Effector memory CD4-positive, alpha-beta T cell (primary cell): Measurements from ENCODE around the gene ITGA1.

Experiments
- DNase-seq, 3 donors: peaks; one replicate each; pipeline ENCODE4 v3.0.0-alpha.2; 2020
- H3K27ac ChIP-seq: 2 replicates; pipeline ENCODE4 v1.7.0; 2013; ENCODE audit warnings: mild to moderate bottlenecking, low read length, moderate library complexity; ENCODE audit not compliant: insufficient read depth, poor library complexity, severe bottlenecking
- H3K27me3 ChIP-seq: replicated peaks from 2 replicates; pipeline ENCODE4 v1.7.0; 2013; ENCODE audit warnings: mild to moderate bottlenecking, low read length; ENCODE audit not compliant: insufficient read depth, control insufficient read depth, poor library complexity, severe bottlenecking
- H3K36me3 ChIP-seq: 2 replicates; pipeline ENCODE4 v1.7.0; 2013; ENCODE audit warnings: mild to moderate bottlenecking, low read length, moderate library complexity; ENCODE audit not compliant: control insufficient read depth, insufficient read depth
- H3K4me1 ChIP-seq: 2 replicates; pipeline ENCODE4 v1.7.0; 2013; ENCODE audit warnings: low read length, mild to moderate bottlenecking; ENCODE audit not compliant: control insufficient read depth, insufficient read depth, poor library complexity, severe bottlenecking
- H3K4me3 ChIP-seq: 2 replicates; pipeline ENCODE4 v1.7.0; 2013; ENCODE audit warnings: low read length, low read depth, mild to moderate bottlenecking; ENCODE audit not compliant: insufficient read depth, poor library complexity, severe bottlenecking
- H3K9me3 ChIP-seq: 2 replicates; pipeline ENCODE4 v1.7.0; 2013; ENCODE audit warnings: mild to moderate bottlenecking, low read length, moderate library complexity; ENCODE audit not compliant: control insufficient read depth

The ITGA1 gene

DNA sequence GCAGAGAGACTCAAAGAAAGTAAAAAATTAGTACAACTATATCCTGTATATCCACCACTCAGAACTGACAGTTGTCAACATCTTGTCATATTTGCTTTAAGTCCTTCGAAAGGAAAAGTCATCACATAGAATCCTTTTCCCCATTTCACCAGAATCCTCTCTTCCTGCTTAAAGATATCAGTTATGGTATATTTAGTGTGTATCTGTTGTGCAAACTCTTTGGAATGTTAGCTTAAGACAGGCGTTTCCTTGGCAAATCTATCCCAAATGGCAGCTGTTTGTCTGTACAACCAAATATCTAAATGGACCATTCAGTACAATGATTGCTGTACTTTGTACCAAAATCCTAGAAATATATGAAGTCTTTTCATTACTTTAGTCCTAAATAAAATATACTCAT, 98.5 kb downstream of the ITGA1 start:
- Histone ChIP-seq H3K36me3 (no peaks in the 10 kb centered on the region), H3K27ac (no peak overlapping the region), H3K9me3 (no peaks in the 10 kb centered on the region), H3K4me3 (no peak overlapping the region), H3K27me3 (no peaks in the 10 kb centered on the region), H3K4me1 (no peaks in the 10 kb centered on the region)
- no peak for DNase-seq

GRCh38 chr5:52887066-52887465, 99.3 kb downstream of the ITGA1 start:
- no peak overlapping the region for H3K27ac ChIP-seq
- no peak overlapping the region for H3K4me3 ChIP-seq
- H3K9me3 ChIP-seq, result no peaks in the 10 kb centered on the region
- no peaks in the 10 kb centered on the region for H3K27me3 ChIP-seq
- no peak for DNase-seq
- H3K36me3 ChIP-seq, result no peaks in the 10 kb centered on the region
- no peaks in the 10 kb centered on the region for H3K4me1 ChIP-seq

- Histone ChIP-seq H3K4me1 (no peaks in the 10 kb centered on the region), H3K36me3 (no peaks in the 10 kb centered on the region), H3K27me3 (no peaks in the 10 kb centered on the region), H3K27ac (no peak overlapping the region), H3K4me3 (no peak overlapping the region), H3K9me3 (no peaks in the 10 kb centered on the region)
- DNase-seq, result no peak
Measured at GRCh38 chr5:52888363-52888762, 100.6 kb downstream of the ITGA1 start.

GRCh38 chr5:52892242-52892878, 104.6 kb downstream of the ITGA1 start:
- Histone ChIP-seq H3K27ac (no peak overlapping the region), H3K36me3 (no peaks in the 10 kb centered on the region), H3K9me3 (no peaks in the 10 kb centered on the region), H3K27me3 (no peaks in the 10 kb centered on the region), H3K4me1 (no peaks in the 10 kb centered on the region), H3K4me3 (no peak overlapping the region)
- DNase-seq, result no peak

- DNase-seq, result no peak
- Histone ChIP-seq H3K4me3 (no peak overlapping the region), H3K4me1 (no peaks in the 10 kb centered on the region), H3K9me3 (no peaks in the 10 kb centered on the region), H3K36me3 (no peaks in the 10 kb centered on the region), H3K27ac (no peak overlapping the region), H3K27me3 (no peaks in the 10 kb centered on the region)
Measured at GRCh38 chr5:52893105-52893504, 105.4 kb downstream of the ITGA1 start.

DNA sequence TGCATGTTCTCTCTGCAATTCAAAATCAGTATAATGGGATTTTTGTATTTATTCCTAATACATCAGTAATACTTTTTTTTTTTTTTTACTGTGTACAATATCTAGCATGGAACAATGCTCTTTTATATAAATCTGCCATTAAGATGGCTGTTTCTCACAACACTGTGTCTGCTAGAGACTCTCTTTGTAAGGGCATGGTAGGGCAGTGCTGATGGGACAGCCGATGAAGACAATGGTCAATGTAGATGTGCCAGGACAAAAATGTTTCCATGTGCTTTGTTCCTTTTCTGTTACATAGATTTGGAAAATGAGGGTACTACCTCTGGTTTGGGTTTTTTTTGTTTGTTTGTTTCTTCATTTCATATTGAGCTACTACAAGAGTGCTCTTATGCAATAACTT, 106.1 kb downstream of the ITGA1 start:
- Histone ChIP-seq H3K36me3 (no peaks in the 10 kb centered on the region), H3K4me1 (no peaks in the 10 kb centered on the region), H3K27ac (no peak overlapping the region), H3K9me3 (no peaks in the 10 kb centered on the region), H3K27me3 (no peaks in the 10 kb centered on the region), H3K4me3 (no peak overlapping the region)
- DNase-seq, result no peak

- no peak for DNase-seq
Measured at GRCh38 chr5:52894451-52894850, 106.7 kb downstream of the ITGA1 start.

GRCh38 chr5:52895075-52895474, 107.4 kb downstream of the ITGA1 start:
- no peak for DNase-seq
- H3K4me3 ChIP-seq, result no peak overlapping the region

More at GRCh38 chr5:52894451-52894850, 106.7 kb downstream of the ITGA1 start:
- H3K9me3 ChIP-seq, result no peaks in the 10 kb centered on the region
- H3K4me1 ChIP-seq, result no peaks in the 10 kb centered on the region
- H3K27ac ChIP-seq, result no peak overlapping the region
- H3K36me3 ChIP-seq, result no peaks in the 10 kb centered on the region
- H3K4me3 ChIP-seq, result no peak overlapping the region
- no peaks in the 10 kb centered on the region for H3K27me3 ChIP-seq

DNA sequence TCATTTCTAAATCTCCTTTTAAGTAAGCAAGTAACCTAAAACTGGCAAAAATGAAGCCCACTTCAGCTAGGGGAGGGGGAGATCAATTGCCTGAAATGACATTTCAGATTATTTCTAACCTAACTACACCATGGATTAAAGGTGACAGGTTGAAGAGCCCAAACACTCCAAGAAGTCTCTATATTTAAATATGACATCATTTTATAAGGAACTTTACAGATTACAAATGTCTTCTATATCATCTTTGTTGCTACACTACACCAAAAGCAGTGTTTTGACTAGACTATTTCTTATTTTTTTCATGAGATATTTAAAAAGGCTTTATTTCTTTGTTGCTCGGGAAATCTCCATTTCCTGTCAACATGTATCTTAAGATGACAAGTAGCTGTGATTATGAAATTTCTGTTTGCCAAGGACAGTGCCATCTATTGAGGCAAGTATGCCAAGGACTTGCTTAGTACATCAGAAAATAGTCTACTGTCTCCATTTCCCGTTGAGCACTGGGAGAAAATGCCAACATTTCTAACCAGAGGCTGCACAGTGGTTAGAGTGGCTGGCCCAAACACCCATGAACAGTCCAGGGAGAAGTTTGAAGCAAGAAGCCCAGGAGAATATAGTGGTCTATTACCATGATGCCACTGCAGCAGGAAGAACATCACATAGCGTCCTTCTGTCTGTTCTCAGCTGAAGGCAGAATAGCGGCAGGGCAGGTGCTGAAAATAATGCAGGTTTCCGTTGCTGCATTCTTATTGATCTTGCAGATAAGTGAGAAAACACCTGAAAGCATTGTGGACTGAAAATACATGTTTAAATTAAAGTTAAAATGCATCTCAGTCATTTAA, 108.1 kb downstream of the ITGA1 start:
- DNase-seq, result no peak
- no peaks in the 10 kb centered on the region for H3K4me1 ChIP-seq
- no peaks in the 10 kb centered on the region for H3K9me3 ChIP-seq
- no peak overlapping the region for H3K4me3 ChIP-seq
- H3K36me3 ChIP-seq, result no peaks in the 10 kb centered on the region
- no peaks in the 10 kb centered on the region for H3K27me3 ChIP-seq
- no peak overlapping the region for H3K27ac ChIP-seq

More at GRCh38 chr5:52895075-52895474, 107.4 kb downstream of the ITGA1 start:
- Histone ChIP-seq H3K4me1 (no peaks in the 10 kb centered on the region), H3K27me3 (no peaks in the 10 kb centered on the region), H3K27ac (no peak overlapping the region), H3K9me3 (no peaks in the 10 kb centered on the region), H3K36me3 (no peaks in the 10 kb centered on the region)

- H3K9me3 ChIP-seq, result no peaks in the 10 kb centered on the region
- no peaks in the 10 kb centered on the region for H3K27me3 ChIP-seq
- no peaks in the 10 kb centered on the region for H3K36me3 ChIP-seq
- no peaks in the 10 kb centered on the region for H3K4me1 ChIP-seq
- no peak for DNase-seq
- no peak overlapping the region for H3K27ac ChIP-seq
- no peak overlapping the region for H3K4me3 ChIP-seq
Measured at GRCh38 chr5:52896534-52897237, 109.0 kb downstream of the ITGA1 start.
